ENCODE measurements around the gene PURB.

DNA sequence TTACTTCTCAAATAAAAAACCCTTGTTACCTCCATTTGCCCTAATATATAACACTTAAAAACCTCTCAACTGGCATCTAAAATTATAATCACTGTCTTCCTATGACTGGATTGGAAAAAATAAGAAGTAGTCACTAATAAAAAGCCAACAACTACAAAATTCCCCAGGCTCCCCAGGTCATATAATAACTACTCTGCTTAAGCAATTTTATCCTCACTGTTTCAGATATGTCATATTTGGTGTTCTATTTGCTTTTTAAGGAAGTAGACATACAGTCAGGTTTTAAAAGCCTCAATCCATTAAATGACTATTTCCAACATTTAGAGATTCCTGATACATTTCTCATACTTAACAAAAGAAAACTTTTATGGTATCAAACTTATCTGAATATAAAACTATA lies 39.9 kb downstream of the PURB start:
- TF ChIP-seq, protein P1, sequence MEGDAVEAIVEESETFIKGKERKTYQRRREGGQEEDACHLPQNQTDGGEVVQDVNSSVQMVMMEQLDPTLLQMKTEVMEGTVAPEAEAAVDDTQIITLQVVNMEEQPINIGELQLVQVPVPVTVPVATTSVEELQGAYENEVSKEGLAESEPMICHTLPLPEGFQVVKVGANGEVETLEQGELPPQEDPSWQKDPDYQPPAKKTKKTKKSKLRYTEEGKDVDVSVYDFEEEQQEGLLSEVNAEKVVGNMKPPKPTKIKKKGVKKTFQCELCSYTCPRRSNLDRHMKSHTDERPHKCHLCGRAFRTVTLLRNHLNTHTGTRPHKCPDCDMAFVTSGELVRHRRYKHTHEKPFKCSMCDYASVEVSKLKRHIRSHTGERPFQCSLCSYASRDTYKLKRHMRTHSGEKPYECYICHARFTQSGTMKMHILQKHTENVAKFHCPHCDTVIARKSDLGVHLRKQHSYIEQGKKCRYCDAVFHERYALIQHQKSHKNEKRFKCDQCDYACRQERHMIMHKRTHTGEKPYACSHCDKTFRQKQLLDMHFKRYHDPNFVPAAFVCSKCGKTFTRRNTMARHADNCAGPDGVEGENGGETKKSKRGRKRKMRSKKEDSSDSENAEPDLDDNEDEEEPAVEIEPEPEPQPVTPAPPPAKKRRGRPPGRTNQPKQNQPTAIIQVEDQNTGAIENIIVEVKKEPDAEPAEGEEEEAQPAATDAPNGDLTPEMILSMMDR (optimal IDR thresholded peaks at IDR 0.05 in 1 of 3, IDR thresholded peaks at IDR 0.05 in 1 of 3, conservative IDR thresholded peaks at IDR 0.05 in 1 of 3; ENCODE audit: extremely low read depth in 1 of 3, insufficient read depth in 2 of 3, low read length in 3 of 3) = no peak
- TF ChIP-seq EZH2 (IDR thresholded peaks at IDR 0.05; ENCODE audit: low read length) = no peak
